ENCODE data around the gene DDIT4. TPM values are rescaled to one million over a fixed set of nuclear protein-coding genes. Genes with fewer than 3 reads are reported as not detected.
"Not testable (repeated sequence)": the region's sequence is repeated elsewhere in the genome, so short reads cannot be mapped to it uniquely, and the experiment has no call there.

DDIT4 gene, protein sequence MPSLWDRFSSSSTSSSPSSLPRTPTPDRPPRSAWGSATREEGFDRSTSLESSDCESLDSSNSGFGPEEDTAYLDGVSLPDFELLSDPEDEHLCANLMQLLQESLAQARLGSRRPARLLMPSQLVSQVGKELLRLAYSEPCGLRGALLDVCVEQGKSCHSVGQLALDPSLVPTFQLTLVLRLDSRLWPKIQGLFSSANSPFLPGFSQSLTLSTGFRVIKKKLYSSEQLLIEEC
- total RNA-seq (2014; rRNA removed; shearing (Covaris generic)) = 138 and 156 TPM in 2 replicates

DNA sequence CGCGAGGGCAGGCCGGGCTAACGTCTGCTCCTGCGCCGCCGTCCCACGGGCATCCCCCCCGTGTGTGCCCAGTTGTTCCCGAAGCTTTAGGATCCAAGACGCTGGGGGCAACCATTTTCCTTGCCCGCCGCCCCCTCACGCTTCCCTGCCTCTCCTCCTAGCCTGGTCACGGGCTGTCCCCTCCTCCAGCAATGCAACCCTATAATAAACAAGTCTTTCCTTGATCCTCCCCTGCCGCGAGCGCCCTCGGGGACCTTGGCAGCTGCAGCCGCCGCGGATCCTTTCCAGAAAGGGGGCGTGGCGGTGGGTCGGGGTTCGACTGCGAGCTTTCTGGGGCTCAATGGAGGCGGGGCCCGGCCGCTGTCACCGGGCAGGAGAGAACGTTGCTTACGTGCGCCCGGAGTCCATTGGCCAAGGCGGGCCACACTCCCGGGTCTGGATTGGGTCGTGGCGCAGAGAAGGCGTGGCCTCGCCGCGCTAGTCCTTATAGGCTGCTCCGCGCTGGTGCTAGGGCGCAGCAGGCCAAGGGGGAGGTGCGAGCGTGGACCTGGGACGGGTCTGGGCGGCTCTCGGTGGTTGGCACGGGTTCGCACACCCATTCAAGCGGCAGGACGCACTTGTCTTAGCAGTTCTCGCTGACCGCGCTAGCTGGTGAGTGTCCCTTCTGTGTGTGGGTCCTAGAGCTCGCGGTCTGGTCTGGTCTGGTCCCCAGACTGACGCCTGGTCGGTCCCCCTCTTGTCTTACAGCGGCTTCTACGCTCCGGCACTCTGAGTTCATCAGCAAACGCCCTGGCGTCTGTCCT lies at the start of gene DDIT4:
TSS of gene DDIT4 (plus strand) at position 515 of the 803 bp plus-strand sequence. CDS start 293 bp downstream, outside the sequence.
- DNase-seq (ENCODE audit: low read depth) = peak; percentile 98

DNA sequence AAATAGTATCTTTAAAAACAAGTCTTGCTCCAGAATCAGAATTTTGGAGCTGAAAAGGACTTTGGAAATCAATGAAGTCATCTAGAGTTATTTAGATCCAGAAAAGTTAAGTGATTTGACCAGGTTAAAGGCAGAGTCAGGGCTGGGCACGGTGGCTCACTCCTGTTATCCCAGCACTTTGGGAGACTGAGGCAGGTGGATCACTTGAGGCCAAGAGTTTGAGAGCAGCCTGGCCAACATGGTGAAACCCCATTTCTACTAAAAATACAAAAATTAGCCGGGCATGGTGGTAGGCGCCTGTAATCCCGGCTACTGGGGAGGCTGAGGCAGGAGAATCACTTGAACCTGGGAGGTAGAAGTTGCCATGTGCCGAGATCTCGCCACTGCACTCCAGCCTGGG lies 49.5 kb upstream of the DDIT4 start:
- not testable (repeated sequence) for DNase-seq (ENCODE audit: low read depth)

DNA sequence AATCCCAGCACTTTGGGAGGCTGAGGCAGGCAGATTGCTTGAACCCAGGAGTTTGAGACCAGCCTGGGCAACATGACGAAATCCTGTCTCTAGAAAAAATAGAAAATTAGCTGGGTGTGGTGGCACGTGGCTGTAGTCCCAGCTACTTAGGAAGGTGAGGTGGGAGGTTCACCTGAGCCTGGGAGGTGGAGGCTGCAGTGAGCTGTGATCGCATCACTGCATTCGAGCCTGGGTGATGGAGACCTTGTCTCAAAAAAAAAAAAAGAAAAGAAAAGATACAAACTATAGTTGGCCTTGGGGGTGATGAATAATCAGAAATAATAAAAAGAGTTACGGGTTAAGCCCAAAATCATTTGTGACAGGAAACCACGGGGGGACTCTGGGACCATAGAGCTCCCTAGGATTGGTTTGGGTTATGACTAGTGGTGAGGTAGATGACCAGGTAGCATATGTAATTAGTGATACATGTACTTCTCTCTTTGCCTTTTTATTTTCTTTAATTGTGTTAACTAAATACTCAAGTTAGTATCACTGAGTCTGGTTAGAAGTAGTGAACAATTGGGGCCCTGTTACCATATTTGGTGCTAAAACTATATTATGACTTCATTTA lies 47.2 kb upstream of the DDIT4 start:
- DNase-seq (ENCODE audit: low read depth) = no peak

DNA sequence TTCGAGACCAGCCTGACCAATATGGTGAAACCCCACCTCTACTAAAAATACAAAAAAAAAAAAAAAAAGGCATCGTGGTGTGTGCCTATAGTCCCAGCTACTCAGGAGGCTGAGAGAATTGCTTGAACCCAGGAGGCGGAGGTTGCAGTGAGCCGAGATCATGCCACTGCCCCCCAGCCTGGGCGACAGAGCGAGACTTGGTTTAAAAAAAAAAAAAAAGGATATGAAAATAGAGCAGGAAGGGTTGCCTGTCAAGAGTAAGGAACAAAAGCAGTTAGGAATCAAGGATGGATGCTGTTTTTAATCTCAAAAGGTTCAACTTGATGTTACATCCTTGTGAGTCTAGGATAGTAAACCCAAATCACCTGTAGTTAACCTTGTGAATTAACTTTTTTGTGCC lies 45.9 kb upstream of the DDIT4 start:
- DNase-seq (ENCODE audit: low read depth) = no peak

DNA sequence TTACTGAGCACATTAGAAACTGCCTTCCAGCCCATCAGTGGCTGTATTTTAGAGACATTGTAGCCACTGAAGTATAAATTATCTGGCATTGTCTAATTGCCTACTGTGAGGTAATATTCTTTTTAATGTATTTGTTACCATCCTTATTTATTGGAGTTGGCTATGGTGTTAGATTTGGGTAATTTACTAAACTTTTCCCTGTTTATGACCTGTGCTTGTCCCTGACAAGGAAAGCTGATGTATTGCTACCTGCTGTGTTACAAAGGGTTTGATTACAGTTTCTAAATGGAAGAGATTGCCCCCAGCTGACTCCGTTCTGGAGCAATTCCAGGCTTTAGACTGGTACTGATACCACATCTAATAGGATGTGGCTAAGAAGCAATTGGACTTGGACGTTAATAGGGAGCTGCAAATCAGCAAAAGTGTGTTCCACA lies 45.4 kb upstream of the DDIT4 start:
- DNase-seq (ENCODE audit: low read depth) = no peak

DNA sequence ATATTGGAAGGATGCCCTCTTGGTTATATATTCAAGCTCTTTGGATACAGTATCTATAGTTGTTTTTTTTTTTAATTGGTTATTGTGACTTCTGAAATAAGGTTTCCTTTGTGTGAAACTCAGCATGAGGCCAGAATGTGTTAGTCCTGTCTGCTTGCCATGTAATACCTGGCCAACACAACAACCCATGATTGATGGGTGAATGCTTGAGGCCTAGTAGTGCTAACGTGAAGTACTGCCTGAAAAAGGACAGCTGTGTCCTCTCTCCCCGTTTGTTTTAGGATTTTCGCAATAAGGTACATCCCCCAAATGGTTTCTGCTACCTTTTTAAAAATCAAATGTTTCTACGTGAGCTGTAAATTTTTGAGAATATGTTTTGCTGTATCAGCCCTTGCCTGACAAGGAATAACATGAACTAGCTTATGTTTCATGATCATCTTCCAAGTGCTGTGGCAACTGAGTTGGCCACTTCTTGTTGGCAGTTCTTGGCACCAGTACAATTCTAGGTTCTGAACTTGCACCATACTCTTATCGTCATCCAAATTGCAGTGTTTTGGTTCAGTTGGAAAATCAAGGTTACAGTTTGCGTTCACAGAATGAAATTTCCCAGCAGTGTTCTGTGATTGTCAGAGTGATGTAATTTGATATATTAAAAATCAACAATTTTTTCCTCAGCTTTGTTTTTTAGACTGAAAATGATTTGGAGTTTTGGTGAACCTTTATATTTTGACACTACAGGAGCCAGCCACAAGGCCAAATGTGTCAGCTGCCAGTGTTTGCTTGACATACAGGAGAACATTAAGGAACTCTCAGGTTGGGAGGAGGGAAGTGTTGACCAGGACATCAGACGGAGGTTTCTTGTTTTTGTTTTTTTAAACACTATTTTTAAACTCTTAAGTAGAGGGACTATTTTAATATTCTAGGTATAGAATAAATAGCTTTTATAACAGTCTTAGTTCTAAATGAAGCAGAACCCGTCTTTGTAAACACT lies 44.2 kb upstream of the DDIT4 start:
- no peak for DNase-seq (ENCODE audit: low read depth)

DNA sequence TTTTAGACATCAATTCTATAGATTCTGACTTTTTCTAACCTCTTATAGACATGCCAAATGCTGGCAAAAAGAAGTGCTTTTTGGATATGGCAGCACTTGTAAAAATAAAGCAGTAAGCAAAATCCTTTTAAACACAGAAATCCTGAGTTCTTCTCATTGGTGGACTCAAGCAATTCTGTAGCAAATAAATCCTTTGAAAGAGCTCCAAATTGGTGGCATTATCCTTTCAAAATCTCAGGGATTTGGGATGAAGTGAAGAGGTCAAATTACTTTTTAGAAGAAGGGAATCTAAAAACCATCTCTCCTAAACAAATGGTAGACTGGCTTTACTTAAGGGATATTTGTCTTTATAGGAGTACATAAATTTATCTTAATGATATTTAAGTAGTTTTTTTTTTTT lies 40.1 kb upstream of the DDIT4 start:
- no peak for DNase-seq (ENCODE audit: low read depth)

DNA sequence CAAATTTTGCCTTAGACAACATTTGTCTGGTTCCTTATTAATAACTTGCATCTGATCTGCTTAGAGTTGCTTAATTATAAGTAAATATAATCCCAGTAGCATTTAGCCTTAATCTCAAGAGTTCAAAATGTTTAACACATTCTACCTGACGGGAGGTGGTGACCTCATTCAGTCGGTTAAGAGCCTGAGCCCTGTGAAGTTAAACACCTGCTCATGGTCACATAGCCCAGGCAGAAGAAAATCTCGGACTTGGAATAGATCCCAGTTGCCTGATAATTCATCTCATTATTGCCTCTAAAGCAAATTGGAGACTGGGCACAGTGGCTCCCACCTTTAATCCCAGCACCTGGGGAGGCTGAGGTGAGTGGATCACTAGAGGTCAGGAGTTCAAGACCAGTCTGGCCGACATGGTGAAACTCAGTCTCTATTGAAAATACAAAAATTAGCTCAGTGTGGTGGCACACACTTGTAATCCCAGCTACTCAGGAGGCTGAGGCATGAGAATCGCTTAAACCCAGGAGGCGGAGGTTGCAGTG lies 39.1 kb upstream of the DDIT4 start:
- no peak for DNase-seq (ENCODE audit: low read depth)

DNA sequence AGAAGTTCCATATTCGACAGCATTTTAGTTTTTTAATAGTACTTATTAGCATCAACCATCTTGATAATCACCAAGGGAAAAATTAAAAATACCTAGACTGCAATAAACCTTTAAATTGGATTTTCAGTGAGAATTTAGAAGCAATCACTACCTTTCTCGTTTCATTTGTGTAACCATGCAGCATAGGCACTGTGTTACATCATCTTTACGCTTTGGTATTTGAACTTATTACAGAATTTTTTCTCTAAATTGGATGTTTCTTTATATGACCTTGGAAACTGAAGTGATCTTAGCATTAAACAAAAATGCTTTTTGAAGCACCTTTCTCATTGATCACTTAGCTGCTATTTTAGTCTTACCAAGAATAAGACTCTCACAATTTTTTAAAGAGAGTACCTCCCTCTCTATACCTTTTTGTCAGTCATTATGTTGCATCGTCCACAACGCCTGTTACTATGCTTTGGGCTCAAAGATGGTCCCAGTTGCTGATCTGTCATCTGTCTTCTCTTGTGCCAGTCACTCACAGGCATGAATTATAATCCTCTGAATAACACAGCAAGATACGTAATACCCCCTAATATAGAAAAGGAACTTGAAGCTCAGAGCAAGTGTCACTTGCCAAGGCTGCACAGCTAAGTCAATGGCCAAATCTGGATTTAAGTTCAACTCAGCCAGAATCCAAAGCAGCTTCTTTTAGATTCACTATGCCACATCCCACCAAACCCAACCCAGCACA lies 38.0 kb upstream of the DDIT4 start:
- no peak for DNase-seq (ENCODE audit: low read depth)

DNA sequence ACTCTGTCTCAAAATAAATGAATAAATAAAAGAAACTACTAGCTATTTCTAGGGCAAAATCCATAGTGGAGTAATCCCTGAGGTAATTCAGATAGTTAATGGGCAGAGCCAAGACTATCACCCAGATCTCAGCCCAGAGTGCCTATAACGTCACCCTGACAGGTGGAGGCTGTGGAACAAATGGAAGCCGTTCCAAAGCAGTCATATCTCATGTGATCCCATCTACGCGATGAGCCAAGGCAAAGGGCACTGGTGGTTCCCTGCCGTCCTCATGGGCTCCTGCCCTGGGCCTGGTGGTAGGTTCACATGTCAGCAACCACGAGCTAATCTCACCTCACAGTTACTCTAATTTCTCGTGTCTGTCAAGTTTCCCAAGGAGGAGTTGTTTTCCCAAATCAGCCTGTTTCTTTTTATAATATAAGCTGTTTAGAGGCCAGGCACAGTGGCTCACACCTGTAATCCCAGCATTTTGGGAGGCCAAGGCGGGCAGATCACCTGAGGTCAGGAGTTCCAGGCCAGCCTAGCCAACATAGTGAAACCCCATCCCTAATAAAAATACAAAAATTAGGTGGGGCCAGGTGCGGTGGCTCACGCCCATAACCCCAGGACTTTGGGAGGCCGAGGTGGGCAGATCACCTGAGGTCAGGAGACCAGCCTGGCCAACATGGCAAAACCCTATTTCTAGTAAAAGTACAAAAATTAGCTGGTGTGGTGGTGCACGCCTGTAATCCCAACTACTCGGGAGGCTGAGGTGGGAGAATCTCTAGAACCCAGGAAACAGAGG lies 35.1 kb upstream of the DDIT4 start:
- no peak for DNase-seq (ENCODE audit: low read depth)

DNA sequence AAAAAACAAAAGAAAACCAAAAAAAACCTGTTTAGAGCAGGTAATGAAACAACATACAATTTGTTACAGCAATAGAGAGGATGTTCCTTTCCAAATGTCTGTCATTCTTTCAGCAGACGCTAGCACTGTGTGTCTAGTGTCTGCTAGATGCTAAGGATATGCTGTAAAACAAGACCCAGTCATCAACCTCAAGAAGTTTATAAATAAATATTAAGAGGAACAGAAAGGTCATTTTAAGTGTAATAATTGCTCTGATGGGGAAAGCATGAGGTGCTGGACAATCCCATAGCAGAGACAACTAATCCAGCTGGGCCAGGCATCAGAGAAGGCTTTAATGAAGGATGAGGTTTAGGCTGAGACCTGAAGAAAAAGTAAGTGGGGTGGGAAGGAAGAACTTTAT lies 34.3 kb upstream of the DDIT4 start:
- DNase-seq (ENCODE audit: low read depth) = no peak

DNA sequence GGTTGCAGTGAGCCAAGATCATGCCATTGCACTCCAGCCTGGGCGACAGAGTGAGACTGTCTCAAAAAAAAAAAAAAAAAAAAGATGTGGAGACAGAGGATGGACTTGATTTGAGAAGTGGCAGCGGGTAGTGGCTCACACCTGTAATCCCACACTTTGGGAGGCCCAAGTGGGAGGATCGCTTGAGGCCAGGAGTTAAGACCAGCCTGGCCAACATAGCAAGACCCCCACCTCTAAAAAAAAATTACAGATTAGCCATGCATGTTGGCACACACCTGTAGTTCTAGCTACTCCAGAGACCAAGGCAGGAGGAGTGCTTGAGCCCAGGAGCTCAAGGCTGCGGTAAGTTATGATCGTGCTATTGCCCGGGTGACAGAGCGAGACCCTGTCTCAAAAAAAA lies 33.4 kb upstream of the DDIT4 start:
- DNase-seq (ENCODE audit: low read depth) = no peak

DNA sequence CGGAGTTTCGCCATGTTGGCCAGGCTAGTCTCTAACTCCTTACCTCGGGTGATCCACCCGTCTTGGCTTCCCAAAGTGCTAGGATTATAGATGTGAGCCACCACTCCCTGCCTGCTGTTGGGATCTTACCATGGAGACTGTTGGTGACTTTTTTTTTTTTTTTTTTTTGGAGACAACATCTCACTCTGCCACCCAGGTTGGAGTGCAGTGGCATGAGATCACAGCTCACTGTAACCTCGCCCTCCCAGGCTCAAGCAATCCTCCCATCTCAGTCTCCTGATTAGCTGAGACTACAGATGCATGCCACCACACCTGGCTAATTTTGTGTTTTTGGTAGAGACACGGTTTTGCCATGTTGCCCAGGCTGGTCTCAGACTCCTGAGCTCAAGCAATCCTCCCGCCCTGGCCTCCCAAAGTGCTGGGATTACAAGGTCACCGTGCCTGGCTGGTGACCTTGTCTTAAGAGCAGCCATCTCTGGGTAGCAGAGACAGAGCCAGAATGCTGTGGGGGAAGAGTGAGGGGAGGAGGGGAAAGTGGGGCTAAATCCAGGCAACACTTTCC lies 32.0 kb upstream of the DDIT4 start:
- no peak for DNase-seq (ENCODE audit: low read depth)

DNA sequence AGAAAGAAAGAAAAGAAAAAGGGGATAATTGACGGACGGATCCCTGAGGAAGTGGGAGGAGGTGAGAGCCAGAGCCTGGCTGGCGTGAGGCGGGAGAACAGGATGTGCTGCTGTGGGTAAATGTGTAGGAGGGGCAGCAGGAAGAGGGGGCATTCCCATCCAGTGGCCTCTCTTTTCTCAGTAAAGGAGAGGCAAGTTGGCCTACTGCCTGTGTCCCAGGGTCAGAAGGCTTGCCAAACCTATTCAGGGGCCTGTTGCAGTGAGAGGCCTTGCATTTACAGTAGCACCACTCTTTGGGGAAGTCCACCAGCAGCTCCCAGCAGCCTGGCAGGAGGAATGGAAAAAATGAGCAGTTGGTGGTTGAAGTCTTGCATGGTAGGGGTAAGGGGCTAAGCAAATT lies 31.0 kb upstream of the DDIT4 start:
- peak; percentile 85 for DNase-seq (ENCODE audit: low read depth)

DNA sequence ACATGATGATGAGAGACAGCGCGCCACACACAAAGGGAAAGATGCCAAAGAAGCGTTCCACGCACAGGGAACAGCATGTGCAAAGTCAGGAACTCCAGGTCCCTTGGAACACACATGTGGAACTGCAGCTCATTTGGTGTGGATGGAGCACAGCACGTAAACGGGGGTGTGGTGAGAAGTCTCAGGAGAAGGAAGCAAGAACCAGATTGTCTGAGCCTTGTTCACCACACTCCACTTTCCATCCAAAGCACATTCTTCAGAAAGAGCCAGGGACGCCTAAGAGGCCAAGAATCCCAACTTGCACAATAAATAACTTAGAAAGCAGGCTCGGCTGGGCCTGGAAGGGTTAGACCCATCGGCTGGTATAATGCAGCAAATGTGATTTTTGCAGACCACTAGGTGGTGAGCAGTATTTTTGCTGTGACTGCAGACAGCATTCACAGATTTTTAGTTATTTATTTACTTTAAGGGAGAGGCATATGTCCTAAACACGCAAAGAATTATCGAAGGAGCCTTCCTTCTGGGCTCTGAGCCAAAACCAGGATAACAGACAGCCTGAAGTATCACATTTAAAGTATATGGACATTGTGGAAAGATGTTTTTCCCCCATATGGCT lies 29.8 kb upstream of the DDIT4 start:
- DNase-seq (ENCODE audit: low read depth) = peak; percentile 90

DNA sequence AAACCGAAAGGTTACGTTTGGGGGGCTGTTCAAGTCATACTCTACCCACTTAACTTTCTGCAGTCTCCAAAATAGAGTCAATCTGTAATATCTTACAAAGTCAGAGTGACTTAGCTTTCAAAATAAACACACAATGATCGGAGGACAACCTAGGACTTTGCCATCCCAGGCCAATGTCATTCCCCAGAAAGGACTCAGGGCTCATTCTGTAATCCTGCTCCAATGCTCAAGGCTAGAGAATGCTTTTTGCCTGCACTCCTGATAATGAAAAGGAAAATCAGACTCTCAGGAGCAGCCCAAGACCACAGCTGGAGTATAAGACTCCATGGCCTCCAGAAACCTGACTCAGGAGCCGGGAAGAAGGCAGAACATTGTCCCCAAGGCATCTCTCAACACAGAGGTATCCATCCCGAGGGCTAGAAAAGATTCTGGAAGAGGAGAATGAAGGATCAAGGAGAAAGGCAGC lies 29.1 kb upstream of the DDIT4 start:
- DNase-seq (ENCODE audit: low read depth) = peak; percentile 16

DNA sequence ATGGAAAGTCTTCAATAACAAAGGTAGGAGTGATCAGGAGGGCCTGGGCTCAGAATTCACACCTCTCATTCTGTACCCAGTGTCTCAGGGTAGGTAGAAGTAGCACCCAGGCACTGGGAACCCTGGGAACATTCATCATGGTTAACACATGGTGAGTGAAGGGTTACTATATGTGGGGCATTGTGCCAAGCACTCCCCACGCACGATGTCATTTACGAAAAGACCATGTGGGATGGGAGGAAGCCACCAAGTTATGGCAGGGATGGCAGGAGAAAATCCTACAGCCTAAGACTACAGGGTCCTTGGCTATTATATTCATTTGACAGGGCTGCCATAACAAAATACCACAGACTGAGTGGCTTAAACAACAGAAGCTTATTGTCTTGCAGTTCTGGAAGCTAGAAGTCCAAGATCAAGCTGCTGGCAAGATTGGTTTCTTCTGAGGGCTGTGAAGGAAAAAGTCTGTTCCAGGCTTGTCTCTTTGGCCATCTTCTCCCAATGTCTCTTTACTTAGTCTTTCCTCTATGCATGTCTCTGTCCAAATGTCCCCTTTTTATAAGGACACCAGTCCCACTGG lies 27.7 kb upstream of the DDIT4 start:
- no peak for DNase-seq (ENCODE audit: low read depth)

DNA sequence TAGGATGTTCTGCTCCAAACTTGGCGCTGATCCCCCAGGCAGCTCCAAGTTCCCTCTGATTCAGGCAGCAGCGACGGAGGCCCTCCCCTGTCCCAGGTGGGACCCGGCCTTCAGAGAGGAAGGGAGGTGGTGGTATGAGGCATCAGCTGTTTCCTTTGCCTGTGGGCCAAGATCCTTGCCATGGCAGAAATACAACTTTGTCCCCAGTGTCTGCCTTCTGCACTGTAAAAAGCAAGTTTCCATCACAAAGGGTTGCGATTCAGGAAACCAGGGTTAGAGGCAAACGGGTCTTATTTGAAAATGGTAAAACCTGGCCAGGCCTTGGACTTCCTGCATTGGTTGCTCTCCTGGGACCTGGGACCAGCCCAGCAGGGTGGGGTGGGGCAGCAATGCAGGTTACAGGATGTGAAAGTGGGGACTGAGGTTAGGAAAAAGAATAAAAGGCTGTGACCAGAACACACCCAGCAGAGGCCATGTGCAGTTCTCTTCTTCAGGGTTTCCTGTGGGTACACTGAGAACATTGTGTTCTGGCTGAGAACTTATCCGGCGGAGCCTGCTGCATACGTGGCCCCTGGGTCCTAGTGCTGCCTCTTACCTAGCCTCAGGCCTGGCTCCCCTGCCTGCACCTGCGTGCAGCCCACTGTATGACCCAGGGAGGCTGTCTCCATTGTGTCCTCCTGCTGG lies 25.1 kb upstream of the DDIT4 start:
- DNase-seq (ENCODE audit: low read depth) = peak; percentile 29

Data from RPMI7951 (cell line).